GM18507 (cell line): ENCODE results near the gene KRT83.
"Not testable (repeated sequence)": the region's sequence is repeated elsewhere in the genome, so short reads cannot be mapped to it uniquely, and the experiment has no call there.

Experiments
- DNase-seq: peaks from one replicate; pipeline ENCODE4 v3.0.0; 2011; ENCODE audit warnings: low read depth; ENCODE audit not compliant: insufficient read length; ENCODE audit errors: extremely low spot score
- FAIRE-seq: peaks from 2 replicates; lab custom pipeline; 2011; peaks lifted over from hg19 to GRCh38; lab: Jason Lieb, UNC

KRT83 gene

DNA sequence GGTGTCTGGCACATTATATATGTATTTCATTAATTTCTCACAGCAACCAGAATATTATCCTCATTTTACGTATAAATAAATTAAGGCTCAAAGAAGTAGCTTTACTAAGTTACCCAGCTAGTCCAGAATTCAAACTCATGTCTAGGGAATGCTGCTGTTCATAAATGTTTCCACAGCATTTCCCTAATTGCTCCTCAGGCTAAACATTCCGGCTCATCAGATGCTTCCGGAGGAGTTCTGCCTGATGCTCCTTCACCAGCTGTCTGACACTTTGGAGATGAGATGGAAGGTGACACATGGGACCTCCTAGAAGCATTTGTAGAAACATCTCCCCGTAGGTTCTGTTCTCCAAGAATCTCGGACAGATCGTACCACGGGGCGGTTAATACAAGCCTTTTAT is 34.0 kb upstream of the KRT83 start:
- DNase-seq (no peak), FAIRE-seq (no peak)

DNA sequence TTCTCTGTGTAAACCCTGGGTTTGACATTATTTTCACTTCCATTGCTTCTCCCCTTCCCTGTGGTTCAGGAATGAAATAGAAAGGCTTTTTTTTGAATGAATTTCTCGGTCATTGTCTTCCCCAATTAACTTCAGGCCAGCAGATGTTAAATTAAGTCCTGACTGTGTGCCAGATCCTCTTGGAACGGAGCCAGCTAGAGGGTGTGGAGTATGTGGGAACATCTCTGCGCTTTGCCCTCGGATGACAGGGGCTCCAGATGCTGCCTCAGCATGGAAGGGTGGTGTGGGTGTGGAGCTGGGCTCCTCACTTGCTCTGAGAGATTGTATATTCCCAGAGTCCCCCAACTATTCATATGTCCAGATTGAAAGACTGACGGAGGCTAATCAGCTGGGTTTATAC is 33.0 kb upstream of the KRT83 start:
- DNase-seq, result no peak
- no peak for FAIRE-seq

DNA sequence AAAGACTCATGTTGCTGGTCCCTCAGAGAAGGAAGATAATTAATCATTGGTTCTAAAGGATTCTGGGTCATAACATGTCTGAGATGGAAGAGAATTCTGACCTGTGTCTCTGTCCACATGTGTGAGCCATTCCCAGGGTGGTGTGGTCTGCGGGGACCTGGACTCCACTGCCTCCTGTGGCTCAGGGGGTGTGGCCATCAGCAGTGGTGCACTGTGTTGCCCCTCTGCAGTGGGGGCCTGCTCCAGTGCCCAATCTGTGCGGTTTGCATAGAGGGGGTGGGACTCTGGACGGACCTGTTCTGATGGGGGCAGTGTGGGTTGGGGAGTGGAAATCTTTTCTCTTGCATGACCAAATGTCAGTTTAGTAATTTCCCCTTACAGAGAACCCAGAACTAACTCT is 32.6 kb upstream of the KRT83 start:
- DNase-seq (no peak), FAIRE-seq (no peak)

DNA sequence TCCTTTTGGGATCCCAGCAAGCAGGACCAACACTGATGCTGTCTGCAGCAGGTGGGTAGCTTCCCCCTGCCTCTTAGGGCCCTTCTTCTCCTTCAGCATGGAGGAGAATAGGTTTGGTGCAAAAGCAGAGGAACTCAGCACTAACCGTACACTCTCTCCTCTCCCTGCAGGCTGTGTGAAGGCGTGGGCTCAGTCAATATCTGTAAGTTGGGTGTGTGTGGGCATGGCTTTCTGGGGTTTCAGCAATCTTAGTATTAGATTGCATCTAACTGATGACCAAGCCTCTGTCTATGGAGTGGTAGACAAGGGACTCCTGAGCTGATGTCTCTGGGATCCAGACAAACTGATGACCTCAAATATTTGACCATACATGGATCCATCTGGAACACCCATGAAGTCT is 31.8 kb upstream of the KRT83 start:
- FAIRE-seq, result no peak
- no peak for DNase-seq

DNA sequence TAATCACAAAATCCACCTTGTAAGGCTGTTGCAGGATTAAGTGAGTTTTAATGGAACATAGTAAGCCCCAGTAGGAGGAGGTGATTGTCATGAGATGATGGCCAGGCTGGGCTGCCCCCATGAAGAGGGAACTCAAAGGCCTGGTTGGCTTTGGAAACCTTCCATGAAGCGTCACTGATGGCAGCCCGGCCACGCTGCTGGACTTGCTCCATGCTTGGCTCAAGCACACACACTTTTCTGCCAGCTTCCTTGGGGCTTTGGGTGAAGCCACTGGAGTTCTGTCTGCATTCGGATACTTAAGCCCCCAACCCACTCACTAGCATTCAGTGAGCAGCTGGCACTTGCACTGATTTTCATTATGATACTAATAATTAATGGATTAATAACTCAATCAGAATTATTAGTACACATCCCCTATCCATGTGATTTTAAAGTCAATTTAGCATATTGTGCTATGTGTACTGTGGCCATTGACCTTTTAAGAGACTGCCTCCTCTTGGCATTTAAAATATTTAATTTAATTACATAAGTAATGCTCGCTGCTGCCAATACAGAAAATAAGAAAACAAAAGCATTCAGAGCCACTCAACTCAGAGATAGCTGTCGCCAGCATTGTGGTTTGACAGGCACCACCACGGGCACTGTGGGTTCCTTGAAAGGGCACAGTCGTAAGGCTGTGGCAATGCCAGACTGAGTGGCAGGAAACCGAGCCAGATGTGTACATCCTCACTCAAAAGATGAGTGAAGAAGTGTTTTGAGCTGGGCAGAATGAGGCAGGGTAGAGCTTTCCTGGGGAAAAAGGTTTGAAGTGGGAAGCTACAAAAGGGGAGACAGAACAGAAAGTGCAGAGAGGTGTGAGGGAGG is 30.2 kb upstream of the KRT83 start:
- no peak for DNase-seq
- FAIRE-seq, result no peak

DNA sequence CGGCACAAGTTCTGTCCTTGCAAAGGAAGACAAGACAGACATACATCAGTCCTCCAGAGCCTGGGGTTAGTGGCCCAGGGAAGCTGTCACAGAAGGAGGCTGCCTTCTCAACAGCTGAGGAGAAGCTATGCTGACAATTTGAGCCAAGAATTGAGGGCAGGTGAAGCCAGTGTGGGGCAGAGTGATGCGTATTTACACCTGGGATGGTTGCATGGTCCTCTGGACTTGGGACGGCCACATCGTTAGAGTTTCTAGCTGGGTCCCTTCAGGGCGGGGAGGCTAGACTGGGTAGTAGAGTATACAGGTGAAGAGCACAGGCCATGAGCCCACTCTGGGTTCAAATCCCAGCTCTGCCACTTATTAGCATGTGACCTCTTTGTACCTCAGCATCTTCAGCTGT is 29.6 kb upstream of the KRT83 start:
- no peak for FAIRE-seq
- DNase-seq, result no peak

DNA sequence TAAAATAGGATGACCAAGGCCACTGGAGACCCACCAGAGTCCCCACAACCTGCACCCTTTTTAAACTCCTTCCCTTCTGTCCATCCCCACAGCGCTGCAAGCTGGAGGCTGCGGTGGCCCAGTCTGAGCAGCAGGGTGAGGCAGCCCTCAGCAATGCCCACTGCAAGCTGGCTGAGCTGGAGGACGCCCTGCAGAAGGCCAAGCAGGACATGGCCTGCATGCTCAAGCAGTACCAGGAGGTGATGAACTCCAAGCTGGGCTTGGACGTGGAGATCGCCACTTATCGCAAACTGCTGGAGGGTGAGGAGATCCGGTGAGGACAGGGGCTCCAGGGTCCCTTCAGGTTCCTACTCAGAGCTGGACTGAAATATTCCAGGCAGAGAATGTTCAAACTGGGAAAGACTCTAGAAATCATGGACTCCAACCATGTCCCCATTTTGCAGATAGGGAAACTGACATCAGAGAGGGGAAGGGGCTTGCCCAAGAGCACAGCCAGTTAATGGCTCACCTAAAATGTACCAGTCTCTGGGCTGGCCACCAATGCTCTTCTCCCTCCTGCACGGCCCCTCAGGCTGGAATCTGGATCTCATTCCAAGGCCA is 28.9 kb upstream of the KRT83 start:
- DNase-seq, result no peak
- FAIRE-seq, result no peak

DNA sequence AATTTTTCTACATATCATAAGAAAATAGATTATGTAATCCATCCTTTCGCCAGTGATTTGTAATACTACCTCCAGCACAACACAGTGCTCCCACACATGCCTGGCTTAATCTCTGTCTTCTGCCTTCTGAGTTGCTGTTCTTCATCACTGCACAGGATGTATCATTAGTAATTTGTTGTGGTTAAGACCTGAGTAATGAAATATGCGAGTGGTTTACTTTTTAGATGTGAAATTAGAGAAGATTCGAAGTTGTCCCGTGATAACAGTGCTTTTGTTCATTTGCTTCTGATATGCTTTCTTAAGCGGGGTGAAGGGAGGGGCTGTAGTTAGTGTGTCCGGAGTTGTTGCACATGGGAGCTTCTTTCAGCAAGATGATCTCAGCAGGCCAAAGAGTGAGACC is 28.0 kb upstream of the KRT83 start:
- FAIRE-seq, result no peak

DNA sequence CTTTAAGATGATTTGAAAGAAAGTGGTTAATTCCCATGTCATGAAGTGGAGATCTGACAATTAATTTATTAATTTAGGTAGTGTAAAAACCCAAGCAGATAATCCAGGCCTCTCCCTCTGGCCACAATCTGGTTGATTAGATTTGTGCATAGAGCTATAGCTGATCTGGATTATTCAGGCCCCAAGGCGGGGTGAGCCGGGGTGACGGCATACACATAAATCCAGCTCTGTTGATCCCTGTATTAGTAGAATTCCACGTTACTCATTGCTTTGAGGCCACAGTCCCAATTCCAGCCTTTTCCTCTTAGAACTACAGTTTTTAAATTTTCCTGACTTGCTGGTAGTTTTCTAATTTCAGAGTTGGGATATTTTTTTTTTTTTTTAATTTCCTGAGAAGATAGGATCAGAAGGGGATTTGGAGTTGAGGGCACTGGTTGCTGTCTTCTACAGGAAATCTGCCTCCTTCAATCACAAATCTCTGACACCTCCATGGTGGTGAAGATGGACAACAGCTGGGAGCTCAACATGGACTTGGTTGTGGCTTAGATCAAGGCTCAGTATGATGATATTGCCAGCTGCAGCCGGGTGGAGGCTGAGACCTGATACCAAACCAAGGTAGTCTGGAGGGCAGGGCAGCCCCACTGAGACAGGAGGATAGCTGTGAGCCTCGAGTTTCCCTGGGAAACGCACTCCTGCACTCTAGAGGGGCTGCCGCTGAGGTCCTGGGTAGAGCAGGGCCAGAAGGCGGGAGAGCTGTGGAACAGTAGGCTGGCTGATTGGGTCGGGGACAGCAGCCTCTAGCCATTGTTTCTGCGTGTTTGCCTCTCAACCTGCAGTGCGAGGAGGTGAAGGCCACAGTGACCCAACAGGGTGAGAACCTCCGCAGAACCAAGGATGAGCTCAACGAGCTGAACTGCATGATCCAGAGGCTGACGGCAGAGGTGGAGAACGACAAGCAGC is 26.6 kb upstream of the KRT83 start:
- DNase-seq (no peak), FAIRE-seq (no peak)

More for the DNA sequence above, 28.0 kb upstream of the KRT83 start:
- DNase-seq, result no peak

DNA sequence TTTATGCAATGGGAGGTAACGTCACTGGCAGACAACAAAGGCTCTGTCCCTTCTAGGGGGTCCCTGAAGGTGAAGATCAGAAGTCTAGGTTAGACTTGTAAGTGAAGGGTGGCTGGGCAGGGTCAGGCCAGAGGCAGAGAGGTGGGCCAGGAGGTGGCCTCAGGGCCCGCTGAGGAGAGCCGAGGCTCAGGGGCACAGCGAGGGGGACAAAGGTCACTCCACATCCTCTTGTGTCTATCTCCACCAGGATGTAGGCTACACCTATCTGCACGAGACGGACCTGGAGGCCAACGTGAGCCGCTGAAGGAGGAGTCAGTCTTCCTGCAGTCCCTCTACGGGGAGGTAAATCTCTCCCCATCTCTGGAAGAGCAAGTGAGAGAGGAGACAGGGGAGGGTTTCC is 25.8 kb upstream of the KRT83 start:
- FAIRE-seq (no peak), DNase-seq (no peak)

DNA sequence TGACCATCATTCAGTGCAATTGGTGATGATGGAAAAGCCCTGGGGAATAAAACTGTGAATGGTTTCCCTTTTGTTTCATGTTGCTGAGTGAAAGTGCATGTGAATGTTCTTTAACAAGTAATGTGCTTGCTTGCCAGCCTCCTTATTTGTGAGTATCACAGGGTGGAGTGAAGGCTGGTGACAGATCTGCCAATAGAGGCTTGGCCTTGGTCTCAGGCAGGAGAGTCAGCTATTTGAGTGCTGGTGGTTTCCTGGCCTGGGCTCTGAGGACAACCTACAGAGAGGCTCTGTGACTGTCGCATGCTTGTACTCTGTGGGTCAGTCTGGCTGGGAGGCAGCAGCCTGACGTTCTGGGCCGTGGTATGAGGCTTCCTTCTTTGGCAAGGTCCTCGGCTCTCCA is 25.4 kb upstream of the KRT83 start:
- DNase-seq (no peak), FAIRE-seq (peak; percentile 77)

DNA sequence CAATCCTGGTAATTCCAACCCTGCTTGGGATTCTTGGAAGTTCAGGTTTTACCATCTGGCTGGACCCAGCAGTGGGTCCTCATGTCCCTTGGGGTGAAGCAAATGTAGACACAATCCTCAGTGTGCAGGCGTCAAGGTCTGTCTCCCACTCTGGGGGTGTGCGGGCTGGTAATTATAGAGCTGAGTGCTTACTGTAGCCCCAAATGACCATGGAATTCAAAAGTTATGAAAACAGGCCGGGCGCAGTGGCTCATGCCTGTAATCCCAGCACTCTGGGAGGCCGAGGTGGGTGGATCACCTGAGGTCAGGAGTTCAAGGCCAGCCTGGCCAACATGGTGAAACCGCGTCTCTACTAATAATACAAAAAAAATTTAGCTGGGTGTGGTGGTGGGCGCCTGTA is 23.8 kb upstream of the KRT83 start:
- FAIRE-seq, DNase-seq: not testable (repeated sequence)

DNA sequence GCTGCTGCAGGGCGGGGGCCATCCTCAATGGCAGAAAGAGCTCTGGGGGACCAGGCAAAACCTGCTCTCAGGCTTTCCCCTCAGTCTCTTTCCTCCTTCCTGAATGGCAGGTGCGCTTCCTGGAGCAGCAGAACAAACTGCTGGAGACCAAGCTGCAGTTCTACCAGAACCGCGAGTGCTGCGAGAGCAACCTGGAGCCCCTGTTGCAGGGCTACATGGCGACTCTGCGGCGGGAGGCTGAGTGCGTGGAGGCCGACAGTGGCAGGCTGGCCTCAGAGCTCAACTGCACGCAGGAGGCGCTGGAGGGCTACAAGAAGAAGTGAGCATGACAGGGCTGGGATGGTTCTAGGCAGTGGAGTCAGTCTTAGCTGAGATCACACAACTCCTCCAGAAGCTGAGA is 22.9 kb upstream of the KRT83 start:
- FAIRE-seq (no peak), DNase-seq (no peak)

DNA sequence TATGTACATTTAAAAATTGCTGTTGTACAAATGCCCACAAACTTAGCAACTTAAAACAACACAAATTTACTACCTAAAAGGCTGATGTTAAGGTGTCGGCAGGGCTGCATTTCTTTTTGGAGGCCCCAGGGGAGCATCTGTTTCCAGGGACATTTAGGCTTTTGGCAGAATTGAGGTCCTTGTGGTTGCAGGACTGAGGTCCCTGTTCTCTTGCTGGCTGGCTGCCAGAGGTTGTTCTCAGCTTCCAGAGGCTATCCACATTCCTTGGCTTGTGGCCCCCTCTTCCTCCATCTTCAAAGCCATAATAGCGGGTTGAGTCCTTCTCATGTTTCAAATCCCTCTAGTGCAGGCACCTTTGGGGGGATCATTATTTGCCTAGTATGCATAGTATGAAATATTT is 22.4 kb upstream of the KRT83 start:
- no peak for DNase-seq

DNA sequence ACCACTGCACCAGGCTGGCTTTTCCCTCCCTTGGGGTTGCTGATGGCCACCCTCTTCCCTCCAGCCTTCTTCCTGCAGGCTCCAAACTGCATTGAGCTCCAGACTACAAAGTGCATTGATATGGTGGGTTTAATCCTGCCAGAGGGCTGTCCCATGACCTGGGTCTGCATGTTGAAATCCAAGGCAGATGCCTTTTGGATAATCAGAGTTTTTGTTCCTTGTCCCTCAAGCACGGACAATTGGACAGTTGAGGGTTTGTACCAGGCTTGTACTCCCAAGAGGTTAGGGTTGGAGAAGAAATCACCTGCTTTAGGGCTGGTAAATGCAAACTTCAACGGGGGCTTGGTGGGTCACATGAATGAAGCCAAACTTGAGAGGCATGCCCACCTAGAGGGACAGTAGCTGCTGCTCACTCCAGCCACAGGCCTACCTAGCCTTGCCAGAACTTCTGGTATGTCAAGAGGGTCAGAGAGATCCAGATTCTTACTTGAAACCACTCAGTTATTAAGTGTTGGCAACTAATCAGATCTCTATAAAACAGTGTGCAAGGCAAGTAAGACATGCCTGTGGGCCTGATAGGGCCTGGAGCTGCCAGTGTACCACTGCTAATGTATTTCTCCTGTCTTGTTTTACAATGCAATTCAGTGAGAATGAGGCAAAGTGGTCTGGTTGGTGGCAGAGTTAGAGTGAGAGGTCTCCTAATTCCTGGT is 21.7 kb upstream of the KRT83 start:
- no peak for DNase-seq
- FAIRE-seq, result no peak

More for the DNA sequence above, 22.4 kb upstream of the KRT83 start:
- no peak for FAIRE-seq

DNA sequence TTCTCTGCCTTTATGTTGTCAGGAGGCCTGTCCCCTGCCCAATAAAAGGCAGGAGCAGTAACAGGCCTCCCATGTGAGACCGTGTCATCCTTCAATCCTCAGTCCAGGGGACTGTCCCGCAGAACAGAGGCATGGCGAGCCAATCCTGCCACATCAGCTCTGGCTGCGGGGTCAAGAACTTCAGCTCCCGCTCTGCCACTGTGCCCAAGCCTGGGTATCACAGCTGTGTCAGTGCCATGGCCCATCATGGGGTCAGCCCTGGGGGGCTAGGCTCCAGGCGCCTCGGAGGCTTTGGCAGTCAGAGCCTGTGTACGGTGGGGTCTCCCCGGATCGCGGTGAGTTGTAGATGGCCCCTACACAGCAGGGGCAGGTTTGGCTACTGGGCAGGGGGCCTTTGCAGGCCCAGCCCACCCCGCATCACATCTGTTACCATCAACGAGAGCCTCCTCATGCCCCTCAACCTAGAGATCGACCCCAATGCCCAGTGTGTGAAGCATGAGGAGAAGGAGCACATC is 19.9 kb upstream of the KRT83 start:
- DNase-seq (no peak), FAIRE-seq (no peak)

DNA sequence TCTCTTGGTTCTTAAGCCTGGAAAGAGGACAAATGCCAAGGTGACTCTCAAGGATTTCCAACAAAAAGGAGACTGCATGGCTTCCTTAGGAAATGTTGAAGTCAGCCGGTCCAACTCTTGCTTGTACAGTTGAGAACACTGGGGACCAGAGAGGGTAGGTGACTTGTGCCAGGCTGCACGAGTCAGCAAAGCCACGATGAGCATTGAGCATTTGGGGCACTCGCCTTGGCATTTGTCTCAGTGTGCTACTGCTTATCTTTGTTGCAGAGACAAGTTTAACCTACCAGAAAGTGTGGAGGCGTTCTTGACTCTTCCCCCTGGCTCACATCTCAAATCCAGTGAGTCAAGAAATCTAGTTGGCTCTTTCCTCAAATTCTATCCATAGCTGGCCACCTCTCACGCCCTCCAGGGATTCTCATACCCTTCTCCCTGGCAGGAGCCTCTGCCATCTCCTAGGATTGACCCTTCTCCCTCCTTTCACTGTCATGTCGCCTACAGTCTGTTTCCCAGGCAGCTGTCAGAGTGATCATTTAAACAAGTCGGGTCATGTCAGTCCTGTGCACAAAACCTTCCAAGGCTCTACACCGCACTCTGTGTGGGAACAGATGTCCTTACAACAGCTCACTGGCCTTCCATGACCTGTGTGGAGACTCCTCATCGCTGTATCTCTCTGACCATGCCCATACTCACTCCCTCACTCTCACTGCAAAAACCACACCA is 17.2 kb upstream of the KRT83 start:
- DNase-seq, result no peak
- no peak for FAIRE-seq

DNA sequence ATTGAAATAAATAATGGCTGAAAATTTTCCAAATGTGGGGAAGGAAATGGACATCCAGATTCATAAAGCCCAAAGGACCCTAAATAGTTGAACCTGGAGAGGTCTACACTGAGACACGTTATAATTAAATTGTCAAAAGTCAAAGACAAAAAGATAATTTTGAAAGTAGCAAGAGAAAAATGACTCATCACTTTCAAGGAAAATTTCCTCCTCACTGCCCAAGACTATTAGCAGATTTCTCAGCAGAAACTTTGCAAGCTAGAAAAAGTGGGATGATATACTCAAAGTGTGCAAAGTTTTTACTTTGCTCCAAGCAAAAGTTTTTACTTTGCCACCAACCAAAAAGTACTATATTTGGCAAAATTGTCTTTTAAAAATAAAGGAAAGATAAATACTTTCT is 15.9 kb upstream of the KRT83 start:
- FAIRE-seq, result no peak

DNA sequence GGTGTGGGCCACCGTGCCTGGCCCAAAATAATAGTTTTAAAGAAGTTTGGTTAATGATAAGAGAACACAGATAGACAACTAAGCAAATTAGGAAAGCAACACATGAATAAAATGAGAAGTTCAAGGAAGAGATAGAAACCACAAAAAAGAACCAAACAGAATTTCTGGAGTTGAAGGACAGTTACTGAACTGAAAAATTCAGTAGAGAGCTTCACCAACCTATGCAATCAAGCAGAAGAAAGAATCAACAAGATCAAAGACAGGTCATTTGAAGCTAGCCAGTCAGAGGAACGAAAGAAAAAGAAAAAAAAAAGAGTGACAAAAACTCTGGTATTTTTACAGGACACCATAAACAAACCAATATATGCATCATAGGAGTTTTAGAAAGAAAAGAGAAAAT is 15.4 kb upstream of the KRT83 start:
- FAIRE-seq, result no peak
- DNase-seq, result no peak

More for the DNA sequence above, 15.9 kb upstream of the KRT83 start:
- DNase-seq, result no peak
